Testis (tissue), 3 donors: ENCODE results near the gene ASCC1. TPM values are rescaled to one million over a fixed set of nuclear protein-coding genes. Genes with fewer than 3 reads are reported as not detected.
"Not testable (repeated sequence)": the region's sequence is repeated elsewhere in the genome, so short reads cannot be mapped to it uniquely, and the experiment has no call there.

Experiments
- DNase-seq: peaks from one replicate; pipeline ENCODE4 v3.0.0-alpha.2; 2019
- H3K27ac ChIP-seq, 2 donors: fragments of 200-600 bp; sonication (generic); one replicate each; pipeline ENCODE4 v1.5.1; 2019
- H3K27me3 ChIP-seq: fragments of 200-600 bp; sonication (generic); one replicate; pipeline ENCODE4 v1.5.1; 2019
- H3K36me3 ChIP-seq: fragments of 200-600 bp; sonication (generic); one replicate; pipeline ENCODE4 v1.5.1; 2017; ENCODE audit warnings: low read depth; ENCODE audit errors: missing control alignments
- H3K4me1 ChIP-seq: fragments of 200-600 bp; sonication (generic); one replicate; pipeline ENCODE4 v1.5.1; 2019
- H3K4me3 ChIP-seq, 2 donors: fragments of 200-600 bp; sonication (generic); one replicate each; pipeline ENCODE4 v1.5.1; 2017 to 2019
- H3K9me3 ChIP-seq: fragments of 200-600 bp; sonication (generic); one replicate; pipeline ENCODE4 v1.5.1; 2017
- CTCF ChIP-seq, 3 experiments: fragments of 450-650 bp in 2 of 3; fragments of 200-600 bp in 1 of 3; sonication (generic) in 1 of 3; IDR thresholded peaks; one replicate each; pipeline ENCODE4 v1.5.1; 2016 to 2019; ENCODE audit warnings: antibody characterized with exemption in 3 of 3, mild to moderate bottlenecking in 2 of 3, moderate library complexity in 1 of 3
- POLR2A ChIP-seq: fragments of 450-650 bp; IDR thresholded peaks from one replicate; pipeline ENCODE4 v1.6.1; 2017; ENCODE audit warnings: antibody characterized with exemption, mild to moderate bottlenecking, moderate library complexity
- WGBS, 2 donors: methylation state at CpG; one replicate each; pipeline ENCODE4 v1.1.5; 2018; 5-methylcytosine and 5-hydroxymethylcytosine counted together
- intact Hi-C: fragments of 100-400 bp; cut with DNase I; formaldehyde crosslinking; loops from one replicate; pipeline ENCODE4 v1.15.1; 2023; ENCODE audit warnings: low total_unique reads
- polyA plus RNA-seq: library from polyadenylated mRNA; stranded (reverse); fragments of 350-450 nt; fragmentation: Illumina TruSeq; extraction: RNeasy Lipid Tissue Mini Kit (QIAGEN cat#74804); gene quantifications from one replicate; pipeline ENCODE4 v1.2.3, GENCODE V29; 2014; ENCODE audit warnings: low read depth, low replicate concordance; ENCODE audit not compliant: insufficient read depth
- total RNA-seq, 2 donors: library from RNA; depleted of rRNA; stranded (reverse); fragments of >200 nt; gene quantifications; one replicate each; pipeline ENCODE4 v1.2.3, GENCODE V29; 2016

ASCC1 gene
- total and polyA plus RNA-seq, 3 donors from 2014 or later = 47.4 to 58.3 (median 48.8) TPM

DNA sequence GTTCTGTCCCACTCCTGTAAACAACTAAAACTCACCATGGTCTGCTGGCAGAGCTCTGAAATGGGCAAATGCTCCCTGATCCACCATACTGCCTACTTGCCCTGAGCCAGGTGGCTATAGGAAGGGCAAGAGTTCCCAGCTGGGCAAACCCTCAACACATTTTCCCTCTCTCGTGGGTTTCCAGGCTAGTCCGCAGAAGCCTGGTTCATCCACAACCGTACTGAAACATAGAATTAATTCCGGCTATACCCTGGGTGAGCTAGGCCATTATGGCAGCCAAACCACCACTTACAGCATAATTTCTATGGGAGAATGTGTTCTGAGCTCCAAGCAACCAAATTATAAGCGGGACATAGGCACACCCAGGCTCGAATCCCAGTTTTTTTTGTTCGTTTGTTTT is 37.5 kb upstream of the ASCC1 start:
- peak overlapping the region; percentile 91 to 93 for H3K27ac ChIP-seq
- no peak for DNase-seq
- no peak overlapping the region for H3K4me3 ChIP-seq
- no peaks in the 10 kb centered on the region for H3K36me3 ChIP-seq
- no peaks in the 10 kb centered on the region for H3K9me3 ChIP-seq
- peaks cover 70% of the 10 kb centered on the region for H3K4me1 ChIP-seq
- no peak for TF ChIP-seq CTCF (IDR thresholded peaks at IDR 0.05)
- no peak for TF ChIP-seq POLR2A
- 81 to 83% methylated on average over 7 of the region's 7 CpGs for WGBS, 2 donors
- H3K27me3 ChIP-seq = no peaks in the 10 kb centered on the region
- intact Hi-C loops = no loop called here

DNA sequence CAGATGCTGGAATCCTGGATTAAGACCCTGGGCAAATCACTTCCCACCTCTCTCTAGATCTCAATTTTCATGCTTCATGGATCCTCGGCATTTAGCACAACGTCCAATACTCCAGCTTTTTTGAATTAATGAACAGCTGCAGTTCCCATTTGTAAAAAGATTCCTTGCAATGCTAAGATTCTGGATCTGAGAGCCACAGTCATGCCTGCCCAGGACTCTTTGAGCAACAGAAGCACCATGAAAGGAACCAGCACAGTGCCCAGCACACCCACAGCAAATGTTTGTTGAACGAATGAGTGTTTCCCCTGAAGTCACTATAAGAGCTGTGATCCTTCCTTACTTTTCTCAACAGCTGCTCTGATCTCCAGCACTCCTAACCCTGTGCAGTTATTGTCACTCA is 36.9 kb upstream of the ASCC1 start:
- no peaks in the 10 kb centered on the region for H3K27me3 ChIP-seq
- H3K27ac ChIP-seq = peak overlapping the region; percentile 91 to 93
- H3K4me1 ChIP-seq = peaks cover 76% of the 10 kb centered on the region
- H3K36me3 ChIP-seq = no peaks in the 10 kb centered on the region
- DNase-seq = no peak
- intact Hi-C loops = no loop called here
- H3K9me3 ChIP-seq = no peaks in the 10 kb centered on the region
- no peak overlapping the region for H3K4me3 ChIP-seq
- WGBS, 2 donors = 64 to 66% methylated on average over 3 of the region's 3 CpGs
- TF ChIP-seq POLR2A (no peak), CTCF (IDR thresholded peaks at IDR 0.05) (no peak)

DNA sequence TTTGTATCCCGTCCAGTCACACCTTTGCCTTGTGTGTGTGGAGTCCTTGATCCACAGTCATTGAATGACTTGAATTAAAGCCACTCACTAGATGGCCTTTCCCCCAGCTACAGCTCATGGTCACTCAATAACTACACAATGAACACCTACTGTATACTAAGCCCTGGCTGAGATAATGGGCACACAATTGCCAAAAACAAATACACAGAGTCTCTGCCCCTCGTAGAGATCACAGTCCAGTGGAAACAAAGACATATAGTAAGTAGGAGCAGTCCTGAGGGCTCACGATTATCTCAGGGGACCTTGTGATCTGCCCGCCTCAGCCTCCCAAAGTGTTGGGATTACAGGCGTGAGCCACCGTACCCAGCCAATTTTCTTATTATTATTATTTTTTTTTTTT is 35.6 kb upstream of the ASCC1 start:
- H3K27ac ChIP-seq = peak overlapping the region in 1 of 2 donors; percentile 48
- H3K36me3 ChIP-seq = no peaks in the 10 kb centered on the region
- H3K9me3 ChIP-seq = no peaks in the 10 kb centered on the region
- TF ChIP-seq CTCF (IDR thresholded peaks at IDR 0.05) (no peak), POLR2A (no peak)
- H3K27me3 ChIP-seq = no peaks in the 10 kb centered on the region
- peaks cover 80% of the 10 kb centered on the region for H3K4me1 ChIP-seq
- WGBS, 2 donors = 83 to 88% methylated on average over 6 of the region's 6 CpGs
- intact Hi-C loops = no loop called here
- no peak overlapping the region for H3K4me3 ChIP-seq
- no peak for DNase-seq

DNA sequence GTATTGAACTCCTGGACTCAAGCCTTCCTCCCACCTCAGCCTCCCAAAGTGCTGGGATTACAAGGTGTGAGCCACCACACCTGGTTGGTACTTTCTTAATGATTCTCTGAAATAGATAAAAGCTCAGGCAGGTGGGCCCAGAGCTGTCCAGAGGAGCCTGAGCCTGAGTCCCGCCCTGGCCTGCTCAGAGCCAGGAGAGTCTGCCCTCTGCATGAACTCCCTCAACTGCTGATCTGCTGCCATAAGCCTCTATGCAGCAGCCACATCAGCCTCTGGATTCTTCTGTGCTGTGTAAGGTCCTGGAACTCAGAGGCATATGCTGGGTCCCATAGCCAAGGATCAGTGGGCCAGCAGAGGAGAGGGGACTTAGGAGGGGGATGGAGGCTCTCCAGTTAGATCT is 34.6 kb upstream of the ASCC1 start:
- Histone ChIP-seq H3K4me1 (peaks cover 80% of the 10 kb centered on the region), H3K4me3 (no peak overlapping the region), H3K27ac (peak overlapping the region in 1 of 2 donors; percentile 69), H3K9me3 (no peaks in the 10 kb centered on the region), H3K27me3 (no peaks in the 10 kb centered on the region), H3K36me3 (no peaks in the 10 kb centered on the region)
- 29 to 50% methylated on average over 1 of the region's 1 CpG for WGBS, 2 donors
- no peak for TF ChIP-seq POLR2A
- TF ChIP-seq CTCF (IDR thresholded peaks at IDR 0.05) = no peak
- intact Hi-C loops = no loop called here
- DNase-seq = peak; percentile 76

- Histone ChIP-seq H3K27ac (peak overlapping the region; percentile 87 to 90), H3K4me1 (peaks cover 80% of the 10 kb centered on the region)
- H3K9me3 ChIP-seq, H3K4me3 ChIP-seq, H3K27me3 ChIP-seq, intact Hi-C loops, H3K36me3 ChIP-seq, DNase-seq: not testable (repeated sequence)
- 81 to 89% methylated on average over 17 of the region's 17 CpGs for WGBS, 2 donors
Measured at GRCh38 chr10:72249176-72249862, 33.2 kb upstream of the ASCC1 start.
